ENCODE measurements around the gene ARHGAP18. TPM values are rescaled to one million over a fixed set of nuclear protein-coding genes. Genes with fewer than 3 reads are reported as not detected.

The ARHGAP18 gene
- polyA plus RNA-seq, 1 of the 3 experiments (the other 2 are of a cell fraction), result 25.0 TPM

DNA sequence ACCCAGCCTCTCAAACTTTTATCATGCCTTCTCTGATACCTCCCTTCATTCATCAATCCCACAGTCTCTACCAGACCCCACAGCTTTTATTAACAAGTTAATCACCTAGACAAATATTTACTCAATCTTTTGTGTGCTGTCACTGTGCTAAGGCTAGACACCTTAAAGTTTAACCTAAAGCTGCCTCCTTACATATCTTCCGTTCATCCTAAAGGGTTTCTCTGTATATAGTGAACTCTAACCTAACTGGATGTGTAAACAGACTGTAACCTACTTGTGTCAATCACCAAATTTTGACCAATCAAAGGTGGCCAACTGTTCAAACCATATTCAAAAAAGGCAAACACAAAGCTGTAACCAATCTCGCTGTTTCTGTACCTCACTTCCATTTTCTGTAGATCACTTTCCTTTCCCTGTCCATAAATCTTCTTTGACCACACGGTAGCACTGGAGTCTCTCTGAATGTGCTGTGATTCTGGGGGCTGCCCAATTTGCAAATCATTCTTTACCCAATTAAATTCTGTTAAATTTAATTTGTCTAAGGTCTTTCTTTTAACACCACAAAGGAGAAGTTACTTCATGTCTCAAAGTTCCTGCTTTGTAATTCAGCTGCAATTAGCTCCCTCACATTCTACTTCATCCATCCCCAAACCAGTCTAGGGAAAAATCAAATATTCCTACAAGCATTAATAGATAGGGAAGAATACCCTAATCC lies 72.5 kb downstream of the ARHGAP18 start:
- no peak overlapping the region for H3K9ac ChIP-seq
- no peaks in the 10 kb centered on the region for H4K20me1 ChIP-seq (ENCODE audit: insufficient read depth)
- no peak overlapping the region for H2AFZ ChIP-seq (ENCODE audit: low read depth)
- no peaks in the 10 kb centered on the region for H3K9me2 ChIP-seq
- peaks cover 3 to 41% of the 10 kb centered on the region in 2 experiments for H3K4me1 ChIP-seq (ENCODE audit: control insufficient read depth in 1 of 2, insufficient read depth in 2 of 2, low read depth in 1 of 2, low read length in 1 of 2)
- POLR2A ChIA-PET, result no interaction called here
- no peaks in the 10 kb centered on the region for H3K9me3 ChIP-seq
- peak overlapping the region; percentile 41 to 56; a peak in 3 of 4 replicates for H3K27ac ChIP-seq (ENCODE audit: low read depth in 2 of 2, low read length in 1 of 2)
- no peak for TF ChIP-seq TEAD4 (IDR thresholded peaks at IDR 0.05; ENCODE audit: borderline replicate concordance, insufficient read depth)
- TF ChIP-seq GABPA (IDR thresholded peaks at IDR 0.05; ENCODE audit: low read depth), result no peak
- TF ChIP-seq CHD2 (IDR thresholded peaks at IDR 0.05; ENCODE audit: low read length, partially characterized antibody), result no peak
- TF ChIP-seq TAF1 (IDR thresholded peaks at IDR 0.05; ENCODE audit: borderline replicate concordance, low read depth, low read length), result no peak
- no peak for TF ChIP-seq TCF12 (IDR thresholded peaks at IDR 0.05)
- TF ChIP-seq RCOR1 (IDR thresholded peaks at IDR 0.05; ENCODE audit: low read length), result no peak
- no peak for TF ChIP-seq NRF1 (IDR thresholded peaks at IDR 0.05; ENCODE audit: low read depth, low read length)
- TF ChIP-seq, protein P1, sequence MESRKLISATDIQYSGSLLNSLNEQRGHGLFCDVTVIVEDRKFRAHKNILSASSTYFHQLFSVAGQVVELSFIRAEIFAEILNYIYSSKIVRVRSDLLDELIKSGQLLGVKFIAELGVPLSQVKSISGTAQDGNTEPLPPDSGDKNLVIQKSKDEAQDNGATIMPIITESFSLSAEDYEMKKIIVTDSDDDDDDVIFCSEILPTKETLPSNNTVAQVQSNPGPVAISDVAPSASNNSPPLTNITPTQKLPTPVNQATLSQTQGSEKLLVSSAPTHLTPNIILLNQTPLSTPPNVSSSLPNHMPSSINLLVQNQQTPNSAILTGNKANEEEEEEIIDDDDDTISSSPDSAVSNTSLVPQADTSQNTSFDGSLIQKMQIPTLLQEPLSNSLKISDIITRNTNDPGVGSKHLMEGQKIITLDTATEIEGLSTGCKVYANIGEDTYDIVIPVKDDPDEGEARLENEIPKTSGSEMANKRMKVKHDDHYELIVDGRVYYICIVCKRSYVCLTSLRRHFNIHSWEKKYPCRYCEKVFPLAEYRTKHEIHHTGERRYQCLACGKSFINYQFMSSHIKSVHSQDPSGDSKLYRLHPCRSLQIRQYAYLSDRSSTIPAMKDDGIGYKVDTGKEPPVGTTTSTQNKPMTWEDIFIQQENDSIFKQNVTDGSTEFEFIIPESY (IDR thresholded peaks at IDR 0.05; ENCODE audit: borderline replicate concordance, low read depth), result no peak
- TF ChIP-seq, protein P2, sequence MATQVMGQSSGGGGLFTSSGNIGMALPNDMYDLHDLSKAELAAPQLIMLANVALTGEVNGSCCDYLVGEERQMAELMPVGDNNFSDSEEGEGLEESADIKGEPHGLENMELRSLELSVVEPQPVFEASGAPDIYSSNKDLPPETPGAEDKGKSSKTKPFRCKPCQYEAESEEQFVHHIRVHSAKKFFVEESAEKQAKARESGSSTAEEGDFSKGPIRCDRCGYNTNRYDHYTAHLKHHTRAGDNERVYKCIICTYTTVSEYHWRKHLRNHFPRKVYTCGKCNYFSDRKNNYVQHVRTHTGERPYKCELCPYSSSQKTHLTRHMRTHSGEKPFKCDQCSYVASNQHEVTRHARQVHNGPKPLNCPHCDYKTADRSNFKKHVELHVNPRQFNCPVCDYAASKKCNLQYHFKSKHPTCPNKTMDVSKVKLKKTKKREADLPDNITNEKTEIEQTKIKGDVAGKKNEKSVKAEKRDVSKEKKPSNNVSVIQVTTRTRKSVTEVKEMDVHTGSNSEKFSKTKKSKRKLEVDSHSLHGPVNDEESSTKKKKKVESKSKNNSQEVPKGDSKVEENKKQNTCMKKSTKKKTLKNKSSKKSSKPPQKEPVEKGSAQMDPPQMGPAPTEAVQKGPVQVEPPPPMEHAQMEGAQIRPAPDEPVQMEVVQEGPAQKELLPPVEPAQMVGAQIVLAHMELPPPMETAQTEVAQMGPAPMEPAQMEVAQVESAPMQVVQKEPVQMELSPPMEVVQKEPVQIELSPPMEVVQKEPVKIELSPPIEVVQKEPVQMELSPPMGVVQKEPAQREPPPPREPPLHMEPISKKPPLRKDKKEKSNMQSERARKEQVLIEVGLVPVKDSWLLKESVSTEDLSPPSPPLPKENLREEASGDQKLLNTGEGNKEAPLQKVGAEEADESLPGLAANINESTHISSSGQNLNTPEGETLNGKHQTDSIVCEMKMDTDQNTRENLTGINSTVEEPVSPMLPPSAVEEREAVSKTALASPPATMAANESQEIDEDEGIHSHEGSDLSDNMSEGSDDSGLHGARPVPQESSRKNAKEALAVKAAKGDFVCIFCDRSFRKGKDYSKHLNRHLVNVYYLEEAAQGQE (IDR thresholded peaks at IDR 0.05; ENCODE audit: low read depth, low read length), result no peak
- no peak for TF ChIP-seq RXRA (IDR thresholded peaks at IDR 0.05; ENCODE audit: borderline replicate concordance, low read depth)
- TF ChIP-seq, protein P3, sequence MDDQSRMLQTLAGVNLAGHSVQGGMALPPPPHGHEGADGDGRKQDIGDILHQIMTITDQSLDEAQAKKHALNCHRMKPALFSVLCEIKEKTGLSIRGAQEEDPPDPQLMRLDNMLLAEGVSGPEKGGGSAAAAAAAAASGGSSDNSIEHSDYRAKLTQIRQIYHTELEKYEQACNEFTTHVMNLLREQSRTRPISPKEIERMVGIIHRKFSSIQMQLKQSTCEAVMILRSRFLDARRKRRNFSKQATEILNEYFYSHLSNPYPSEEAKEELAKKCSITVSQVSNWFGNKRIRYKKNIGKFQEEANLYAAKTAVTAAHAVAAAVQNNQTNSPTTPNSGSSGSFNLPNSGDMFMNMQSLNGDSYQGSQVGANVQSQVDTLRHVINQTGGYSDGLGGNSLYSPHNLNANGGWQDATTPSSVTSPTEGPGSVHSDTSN (IDR thresholded peaks at IDR 0.05), result no peak; the same call in 1 of the 2 replicates
- no peak for TF ChIP-seq SIN3A (IDR thresholded peaks at IDR 0.05; ENCODE audit: borderline replicate concordance, low read depth, low read length)
- no peak for TF ChIP-seq JUND (IDR thresholded peaks at IDR 0.05)
- TF ChIP-seq YY1 (IDR thresholded peaks at IDR 0.05; ENCODE audit: low read depth), result no peak
- no peak for TF ChIP-seq RFX5 (IDR thresholded peaks at IDR 0.05; ENCODE audit: low read length)
- TF ChIP-seq MXI1 (IDR thresholded peaks at IDR 0.05; ENCODE audit: low read depth, low read length), result no peak
- no peak for TF ChIP-seq RAD21 (IDR thresholded peaks at IDR 0.05; ENCODE audit: low read length)
- 68% methylated on average over 3 of the region's 3 CpGs for WGBS (ENCODE audit: low lambda C conversion rate)
- H3K4me2 ChIP-seq, result no peak overlapping the region
- H3K4me3 ChIP-seq (ENCODE audit: low read depth in 2 of 2, low read length in 1 of 2), result no peak overlapping the region
- no peaks in the 10 kb centered on the region for H3K27me3 ChIP-seq (ENCODE audit: insufficient read depth)
- CTCF ChIA-PET, result interaction anchor here (1.2 kb wide), 1 partner anchor 40 kb away, joined by 4 read pairs; no protein-coding TSS in a partner anchor
- DNase-seq, result no peak
- H3K79me2 ChIP-seq (ENCODE audit: insufficient read depth), result peaks cover 81% of the 10 kb centered on the region
- H3K36me3 ChIP-seq (replicated peaks in 1 of 2; ENCODE audit: control insufficient read depth in 1 of 2, insufficient read depth in 2 of 2, low read length in 1 of 2), result peaks cover 19 to 77% of the 10 kb centered on the region in 2 experiments
- peaks cover 61% of the 10 kb centered on the region for H3F3A ChIP-seq (replicated peaks; ENCODE audit: insufficient read depth)

Data from SK-N-SH (cell line).